GM12874 (cell line): ENCODE data around the gene MAML3.

ENCODE experiments used
- TF ChIP-seq, protein P1 (sequence below): IDR thresholded peaks from 2 replicates; pipeline ENCODE4 v1.5.1; 2011; ENCODE audit warnings: low read depth, mild to moderate bottlenecking, control low read depth, low read length, moderate library complexity; ENCODE audit not compliant: insufficient read depth

MAML3 gene

DNA sequence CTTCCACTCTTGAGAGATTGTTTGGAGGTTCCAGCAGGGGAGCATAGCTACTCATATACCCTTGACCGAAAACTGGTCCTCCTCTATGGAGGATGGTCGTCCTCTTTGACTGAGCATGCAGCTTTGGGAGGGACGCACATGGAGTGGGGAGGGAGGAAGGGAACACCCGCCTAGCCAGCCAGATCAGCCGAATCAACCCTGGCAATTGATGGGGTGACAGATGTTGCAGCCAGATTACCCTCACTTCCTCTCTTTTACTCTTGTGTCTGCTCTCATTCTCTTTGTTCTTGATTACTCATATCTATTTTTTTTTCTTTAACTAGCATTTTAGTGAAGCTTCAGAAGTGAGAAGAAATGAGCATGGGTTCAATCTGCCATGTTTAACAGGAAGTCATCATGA is 468.8 kb downstream of the MAML3 start:
- TF ChIP-seq, protein P1, sequence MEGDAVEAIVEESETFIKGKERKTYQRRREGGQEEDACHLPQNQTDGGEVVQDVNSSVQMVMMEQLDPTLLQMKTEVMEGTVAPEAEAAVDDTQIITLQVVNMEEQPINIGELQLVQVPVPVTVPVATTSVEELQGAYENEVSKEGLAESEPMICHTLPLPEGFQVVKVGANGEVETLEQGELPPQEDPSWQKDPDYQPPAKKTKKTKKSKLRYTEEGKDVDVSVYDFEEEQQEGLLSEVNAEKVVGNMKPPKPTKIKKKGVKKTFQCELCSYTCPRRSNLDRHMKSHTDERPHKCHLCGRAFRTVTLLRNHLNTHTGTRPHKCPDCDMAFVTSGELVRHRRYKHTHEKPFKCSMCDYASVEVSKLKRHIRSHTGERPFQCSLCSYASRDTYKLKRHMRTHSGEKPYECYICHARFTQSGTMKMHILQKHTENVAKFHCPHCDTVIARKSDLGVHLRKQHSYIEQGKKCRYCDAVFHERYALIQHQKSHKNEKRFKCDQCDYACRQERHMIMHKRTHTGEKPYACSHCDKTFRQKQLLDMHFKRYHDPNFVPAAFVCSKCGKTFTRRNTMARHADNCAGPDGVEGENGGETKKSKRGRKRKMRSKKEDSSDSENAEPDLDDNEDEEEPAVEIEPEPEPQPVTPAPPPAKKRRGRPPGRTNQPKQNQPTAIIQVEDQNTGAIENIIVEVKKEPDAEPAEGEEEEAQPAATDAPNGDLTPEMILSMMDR = no peak

DNA sequence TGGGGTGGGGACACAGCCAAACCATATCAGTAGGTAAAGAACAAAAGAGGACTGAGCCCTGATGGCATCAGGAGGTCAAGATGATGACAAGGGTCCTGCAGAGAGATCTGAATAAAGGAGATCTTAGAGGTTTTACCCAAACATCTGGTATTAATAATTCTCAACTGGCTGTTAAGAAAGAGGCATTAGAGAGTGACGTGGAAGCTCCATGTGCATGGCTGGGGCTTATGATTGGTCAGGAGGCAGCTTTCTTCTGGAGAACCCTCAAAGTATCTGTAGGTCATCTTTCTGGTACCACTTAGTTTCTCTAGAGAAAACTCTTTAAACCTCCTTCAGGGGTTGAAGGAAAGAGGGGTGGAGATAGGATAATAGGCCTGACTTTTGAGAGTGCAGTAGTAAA is 469.6 kb downstream of the MAML3 start:
- TF ChIP-seq, protein P1 = no peak

DNA sequence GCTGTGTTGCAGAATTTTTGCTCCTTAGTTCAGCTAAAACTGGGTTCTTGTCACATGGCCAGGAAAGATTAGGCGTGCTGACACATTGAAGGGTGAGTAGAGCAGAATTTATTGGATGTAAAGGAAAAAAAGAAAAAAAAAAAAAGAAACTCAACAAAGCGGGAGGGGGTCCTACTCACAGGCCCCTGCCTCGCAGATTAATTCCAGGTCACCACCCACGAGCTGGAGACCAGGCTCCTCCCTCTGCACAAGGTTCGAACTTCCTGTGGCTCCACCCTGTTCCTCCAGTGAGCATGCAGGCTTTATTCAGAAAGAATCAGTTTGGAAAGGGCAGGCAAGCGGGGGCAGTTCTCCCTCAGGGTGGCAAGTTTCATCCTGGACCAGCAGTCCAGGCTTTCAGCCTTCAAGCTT is 471.2 kb downstream of the MAML3 start:
- TF ChIP-seq, protein P1 = no peak

DNA sequence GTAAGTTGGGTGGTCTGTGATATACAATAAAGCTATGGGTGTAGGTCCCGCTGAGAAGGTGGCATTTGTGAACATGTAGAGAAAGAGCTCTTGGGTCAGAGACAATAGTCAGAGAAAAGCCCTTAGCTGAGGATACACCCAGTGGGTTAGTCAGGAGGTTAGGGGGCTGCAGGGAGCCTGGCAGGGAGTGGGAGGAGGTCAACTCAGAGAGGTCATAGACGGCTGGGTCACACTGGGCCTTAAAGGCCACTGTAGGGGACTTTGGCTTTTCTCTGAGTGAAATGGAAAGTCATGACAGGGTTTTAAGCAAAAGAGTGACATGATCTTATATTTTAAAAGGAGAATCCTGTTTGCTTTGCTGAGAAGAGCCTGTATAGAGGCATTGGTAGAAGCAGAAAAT is 471.7 kb downstream of the MAML3 start:
- TF ChIP-seq, protein P1 = no peak

DNA sequence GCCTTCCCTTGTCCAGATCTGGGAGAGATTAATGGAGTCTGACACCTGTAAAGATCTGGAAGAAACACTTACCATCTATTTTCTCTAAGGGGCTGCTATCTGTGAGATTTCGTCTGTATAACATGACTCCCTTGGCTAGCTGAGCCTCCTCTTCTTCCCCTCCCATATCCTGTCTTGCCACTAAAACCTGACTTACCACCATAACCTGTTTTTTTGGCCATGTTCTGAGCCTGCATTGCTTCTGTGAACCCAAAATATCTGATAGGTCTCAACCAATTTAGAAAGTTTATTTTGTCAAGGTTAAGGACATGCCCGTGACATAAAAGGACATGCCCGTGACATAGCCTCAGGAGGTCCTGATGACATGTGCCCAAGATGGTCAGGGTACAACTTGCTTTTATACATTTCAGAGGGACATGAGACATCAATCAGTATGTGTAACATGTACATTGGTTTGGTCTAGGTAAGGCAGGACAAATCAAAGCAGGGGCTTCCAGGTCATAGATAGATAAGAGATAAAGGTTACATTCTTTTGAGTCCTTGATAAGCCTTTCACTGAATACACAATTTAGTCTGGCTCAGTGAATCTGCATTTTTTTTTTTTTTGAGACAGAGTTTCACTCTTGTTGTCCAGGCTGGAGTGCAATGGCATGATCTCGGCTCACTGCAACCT is 476.9 kb downstream of the MAML3 start:
- TF ChIP-seq, protein P1 = no peak

DNA sequence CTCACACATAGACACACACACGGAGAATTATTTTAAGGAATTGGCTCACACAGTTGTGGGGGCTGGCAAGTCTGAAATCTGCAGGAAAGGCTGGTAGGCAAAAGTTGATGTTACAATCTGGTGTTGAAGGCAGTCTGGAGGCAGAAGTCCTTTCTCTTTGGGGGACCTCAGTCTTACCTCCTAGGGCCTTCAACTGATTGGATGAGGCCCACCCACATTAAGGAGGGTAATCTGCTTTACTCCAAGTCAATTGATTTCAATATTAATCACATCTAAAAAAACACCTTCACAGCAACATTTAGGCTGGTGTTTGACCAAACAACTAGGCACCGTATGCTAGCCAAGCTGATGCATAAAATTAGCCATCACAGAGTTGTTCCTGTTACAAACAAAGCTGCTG is 477.6 kb downstream of the MAML3 start:
- TF ChIP-seq, protein P1 = no peak

DNA sequence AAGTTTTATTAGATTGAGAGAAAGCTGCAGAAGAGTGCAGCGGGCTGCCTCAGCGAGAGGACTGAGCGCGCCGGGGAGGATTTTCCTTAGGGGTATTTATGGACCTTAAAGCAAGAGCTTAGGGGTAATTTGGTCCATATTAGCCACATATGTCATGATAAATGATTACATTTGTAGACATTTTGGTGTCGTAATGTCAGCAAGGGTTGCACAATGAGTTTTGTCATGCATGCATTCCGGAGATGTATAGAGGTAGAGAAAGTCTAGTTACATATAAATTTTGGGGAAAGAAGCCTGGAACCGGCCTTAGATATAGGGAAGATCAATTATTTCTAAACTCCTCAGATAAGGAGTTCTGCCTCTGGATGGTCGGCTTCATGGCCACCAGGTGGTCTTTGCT is 478.3 kb downstream of the MAML3 start:
- TF ChIP-seq, protein P1 = no peak
